ENCODE results near the gene SPAG8.
A peak's percentile ranks its signal among the peaks of the same experiment; 100 is the strongest.

Gene SPAG8

DNA sequence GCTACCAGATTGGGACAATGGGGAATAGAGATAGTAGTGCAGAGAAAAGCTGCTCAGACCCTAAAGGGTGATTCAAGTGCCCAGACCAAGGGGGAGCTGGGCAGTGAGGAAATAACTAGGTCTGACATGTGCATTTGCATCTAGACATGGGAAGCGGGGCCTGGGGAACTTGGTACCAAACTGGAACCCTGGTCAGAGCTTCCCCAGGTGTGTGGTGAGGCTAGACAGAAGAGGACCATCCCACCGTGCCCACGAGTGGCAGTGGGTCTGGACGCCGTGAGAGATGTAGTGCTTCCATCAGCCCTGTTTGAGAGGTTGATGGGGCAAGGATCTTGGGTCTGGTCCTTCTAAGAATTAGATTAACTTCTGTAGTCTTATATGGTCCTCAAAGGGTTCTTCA is 24.5 kb upstream of the SPAG8 start:
- DNase-seq, result no peak

DNA sequence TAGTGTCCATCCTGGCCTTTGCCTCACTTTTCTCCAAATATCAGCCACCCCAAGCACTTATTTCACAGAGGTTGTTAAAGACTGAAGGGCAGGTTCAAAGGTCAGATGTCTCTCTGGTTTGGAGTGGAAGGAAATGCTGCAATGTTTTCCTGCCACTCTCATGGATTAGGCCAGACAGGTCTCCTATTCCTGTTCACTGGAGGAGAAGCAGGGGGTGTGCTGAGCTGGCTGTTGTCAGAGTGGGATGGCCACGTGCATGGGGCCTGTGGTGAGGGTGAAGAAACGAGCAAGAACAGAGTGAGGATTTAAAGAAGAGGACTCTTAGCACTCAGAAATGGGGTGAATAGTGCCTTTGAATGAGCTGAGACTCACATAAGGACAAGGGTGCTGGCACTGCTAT is 23.7 kb upstream of the SPAG8 start:
- no peak for DNase-seq

DNA sequence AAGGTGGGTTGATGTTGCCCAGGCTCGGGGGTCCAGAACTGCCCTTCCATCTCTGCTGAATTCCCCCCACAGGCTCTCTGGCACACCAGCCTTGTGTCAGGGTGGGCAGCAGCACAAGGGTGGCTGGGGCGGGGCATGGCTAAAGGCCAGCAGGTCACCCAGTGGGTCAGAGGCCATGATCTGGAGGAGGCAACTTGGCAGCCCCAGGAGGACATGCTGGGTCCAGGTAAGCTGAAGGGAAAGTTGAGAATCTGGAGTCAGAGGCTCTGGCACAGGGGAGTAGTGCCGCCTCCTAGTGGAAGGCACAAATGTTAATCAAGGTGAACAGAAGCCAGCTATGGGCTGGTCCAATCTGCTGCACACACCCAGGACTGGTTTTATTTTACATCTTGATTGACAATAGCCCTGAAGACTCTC is 23.2 kb upstream of the SPAG8 start:
- DNase-seq, result no peak

DNA sequence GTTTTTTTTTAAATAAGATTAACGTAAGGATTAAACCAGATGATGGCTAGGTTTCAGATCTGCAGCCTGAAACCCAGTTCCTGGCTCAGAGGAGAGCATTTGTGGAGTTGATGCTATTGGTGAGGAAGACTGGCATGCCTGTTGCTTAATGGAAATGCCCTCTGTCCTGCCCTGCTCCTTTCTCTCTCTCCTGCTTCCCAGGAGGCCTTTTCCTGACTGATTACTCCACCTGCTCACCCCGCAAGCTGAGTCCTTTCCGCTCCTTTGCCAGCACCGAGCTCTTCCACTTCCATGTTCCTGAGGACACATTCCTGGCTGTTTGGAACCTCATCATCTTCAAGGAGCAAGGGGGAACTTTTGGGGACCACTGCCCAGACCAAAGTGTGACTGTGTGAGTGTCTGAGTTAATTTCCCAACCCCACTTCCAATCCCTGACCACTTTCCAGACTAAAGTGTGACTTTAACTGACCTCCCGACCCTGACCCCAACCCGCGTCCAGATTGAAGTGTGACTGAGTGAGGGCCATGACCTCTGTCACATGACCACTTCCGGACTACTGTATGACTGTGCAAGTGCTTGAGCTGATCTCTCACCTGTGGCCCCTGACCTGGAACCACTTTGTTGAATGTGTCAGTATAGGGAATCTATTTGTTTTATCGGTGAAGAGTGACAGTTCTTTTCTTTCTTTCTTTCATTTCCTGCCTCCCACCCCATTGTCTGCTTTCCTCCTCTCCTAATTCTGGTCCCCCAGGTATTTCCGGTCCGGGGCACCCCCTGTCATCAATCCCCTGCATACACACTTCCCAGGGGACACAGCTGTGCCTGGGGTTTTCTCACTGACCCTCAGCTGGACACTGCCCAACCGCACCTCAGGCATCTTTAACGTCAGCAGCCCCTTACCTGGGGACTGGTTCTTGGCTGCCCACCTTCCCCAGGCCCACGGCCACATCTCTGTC is 22.5 kb upstream of the SPAG8 start:
- no peak for DNase-seq

DNA sequence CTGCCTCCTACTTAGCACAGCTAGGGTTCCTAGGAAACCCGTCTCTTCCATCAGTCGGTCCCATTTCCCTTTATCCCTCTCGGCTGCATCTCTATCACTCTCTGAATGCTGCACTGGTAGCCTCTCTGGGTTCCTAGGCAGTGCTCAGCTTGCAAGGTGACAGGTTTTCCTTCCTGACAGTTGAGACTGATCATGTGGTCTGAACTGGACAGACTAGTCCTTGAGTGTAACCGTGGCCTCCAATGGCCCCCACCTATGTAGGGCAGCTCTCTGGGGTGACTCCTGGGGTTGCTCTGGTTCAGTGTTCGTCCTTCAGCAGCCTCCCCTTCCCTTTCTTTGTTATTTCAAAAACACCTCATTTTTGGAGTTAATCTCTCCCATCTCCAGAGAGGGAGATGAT is 20.8 kb upstream of the SPAG8 start:
- peak; percentile 21 for DNase-seq

DNA sequence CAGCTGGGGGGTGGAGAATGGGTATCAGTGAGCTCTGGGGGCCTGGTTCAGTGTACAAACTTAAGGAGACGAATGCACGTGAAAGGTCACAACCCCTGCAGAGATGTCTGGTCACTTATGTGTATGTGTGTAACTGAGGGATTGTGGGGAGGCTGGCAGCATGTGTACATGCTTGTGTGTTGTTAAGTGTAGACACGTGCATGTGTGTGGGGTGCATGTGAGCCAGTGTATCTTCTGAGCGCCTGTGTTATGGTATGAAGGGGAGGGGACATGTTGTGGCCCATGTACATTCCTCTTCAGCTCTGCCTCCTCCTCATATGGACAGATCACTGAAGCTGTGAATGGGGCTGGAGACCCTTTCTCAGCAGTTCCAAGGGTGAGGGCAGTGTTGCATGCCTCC is 19.0 kb upstream of the SPAG8 start:
- peak; percentile 49 for DNase-seq

DNA sequence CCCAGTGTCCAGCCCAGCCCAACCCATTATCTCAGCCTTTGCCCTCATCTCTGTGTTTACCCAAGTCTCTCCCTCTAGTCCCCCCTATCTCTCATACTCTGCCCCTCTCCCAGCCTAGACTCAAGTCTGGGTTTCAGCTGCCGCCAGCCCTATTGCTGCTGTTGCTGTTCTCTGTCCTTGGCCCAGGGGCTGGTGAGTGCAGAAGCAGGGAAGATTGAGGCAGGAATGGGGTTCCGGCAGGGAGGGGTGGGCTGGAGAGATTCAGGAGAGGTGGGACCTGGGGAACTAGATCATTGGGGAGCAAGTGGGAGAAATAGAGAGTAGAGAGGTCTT is 17.7 kb upstream of the SPAG8 start:
- no peak for DNase-seq

DNA sequence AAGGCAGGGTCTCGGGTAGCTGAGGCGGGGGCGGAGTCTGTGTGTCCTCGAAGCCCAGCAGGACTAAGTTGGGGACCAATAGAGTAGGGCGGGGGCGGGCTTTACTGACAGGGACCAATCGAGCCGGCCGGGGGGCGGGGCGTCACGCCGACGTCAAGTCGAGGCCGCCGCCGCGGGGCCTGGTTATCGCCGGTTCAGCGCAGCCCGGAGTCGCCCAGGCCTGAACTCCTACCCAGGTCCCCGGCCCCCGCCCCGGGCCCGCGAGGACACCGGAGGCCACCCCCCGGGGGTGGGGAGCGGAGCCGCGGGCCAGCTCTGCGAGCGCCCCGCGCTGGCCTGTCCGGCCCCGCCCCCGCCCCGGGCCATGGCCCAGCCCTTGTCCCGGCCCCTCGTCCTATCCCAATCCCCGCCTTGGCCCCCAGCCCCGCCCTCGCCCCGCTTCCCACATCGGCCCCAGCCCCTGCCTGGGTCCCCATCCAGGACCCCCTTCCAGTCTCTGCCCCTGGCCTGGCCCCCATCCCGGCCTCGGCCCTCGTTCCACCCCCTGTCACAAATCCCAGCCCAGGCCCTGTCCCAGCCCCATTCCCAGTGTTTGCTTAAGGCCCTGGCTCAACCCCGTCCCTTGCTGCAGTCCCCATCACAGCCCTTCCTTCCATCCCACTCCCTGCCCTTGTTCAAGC is 17.2 kb upstream of the SPAG8 start, which contains the start of gene TMEM8B:
TSS of gene TMEM8B (plus strand) at position 145 of the 680 bp plus-strand sequence. CDS start at position 365, 220 bp downstream.
- peak; percentile 97 for DNase-seq

DNA sequence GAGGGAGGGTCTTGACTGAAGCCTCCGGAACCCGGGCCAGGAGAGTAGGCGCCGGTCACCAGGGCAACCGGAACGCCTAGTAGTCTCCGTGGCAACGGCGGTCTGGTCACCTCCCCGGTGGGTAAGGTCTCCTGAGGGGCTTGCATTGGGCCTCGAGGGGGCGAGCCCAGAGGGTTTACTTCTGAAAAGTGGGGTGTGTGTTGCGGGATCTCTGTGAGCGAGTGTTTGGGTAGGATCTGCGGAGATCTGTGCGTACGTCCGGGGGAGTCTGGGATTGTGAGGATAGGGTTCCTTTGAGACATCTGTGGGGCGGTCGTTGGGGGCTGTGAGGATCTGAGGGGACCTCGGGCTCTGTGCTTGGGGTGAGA is 16.6 kb upstream of the SPAG8 start, which contains the start of gene FAM221B:
TSS of gene FAM221B (minus strand) at position 17 of the 368 bp plus-strand sequence. CDS start 2,571 bp downstream, outside the sequence.
- peak; percentile 77 for DNase-seq

DNA sequence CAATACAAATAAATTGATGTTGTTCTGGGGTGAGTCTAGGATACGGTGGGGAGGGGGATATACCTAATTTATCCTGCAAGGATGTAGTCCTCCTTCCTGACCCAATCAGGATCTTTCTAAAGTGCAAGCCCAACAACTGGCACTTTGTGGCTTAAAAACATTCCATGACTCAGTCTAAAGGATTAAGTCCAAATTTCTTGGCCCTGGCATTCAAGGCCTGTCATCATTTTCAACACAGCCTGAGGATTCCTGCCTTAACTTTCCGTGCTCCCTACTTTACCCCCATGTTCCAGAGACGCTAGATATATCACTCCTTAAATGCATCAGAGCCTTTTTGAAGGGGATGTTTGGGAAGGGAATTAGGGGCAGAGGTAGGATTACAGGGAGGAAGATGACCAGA is 15.4 kb upstream of the SPAG8 start:
- DNase-seq, result no peak

DNA sequence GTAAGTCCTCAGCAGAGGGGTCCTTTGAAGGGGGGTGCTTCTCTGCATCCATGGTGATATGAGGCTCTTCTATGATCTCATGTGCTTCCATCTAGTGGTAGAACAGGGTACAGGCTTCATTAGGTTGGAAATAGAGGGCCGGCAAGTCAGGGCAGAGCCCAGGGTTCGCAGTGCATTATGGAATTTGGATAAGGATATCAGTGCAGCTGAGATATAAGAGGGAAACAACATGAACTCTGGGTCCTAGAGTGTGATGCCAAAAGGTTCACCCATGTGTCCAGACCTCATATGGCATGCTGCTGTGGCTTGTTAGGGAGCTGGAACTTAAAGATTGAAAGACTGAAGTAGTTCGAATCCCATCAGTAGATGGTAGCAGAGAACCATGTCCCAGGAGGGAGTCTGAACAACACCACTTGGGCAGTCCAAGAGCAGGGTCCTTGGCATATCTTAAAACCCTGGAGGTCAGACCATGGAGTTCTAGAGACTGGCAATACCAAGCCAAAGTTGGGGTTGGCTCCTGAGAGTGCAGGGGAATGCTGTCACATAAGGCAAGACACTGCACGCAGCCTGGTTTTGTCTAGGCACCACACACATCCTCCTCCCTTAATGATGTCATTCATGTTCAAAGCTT is 14.1 kb upstream of the SPAG8 start:
- DNase-seq, result no peak

DNA sequence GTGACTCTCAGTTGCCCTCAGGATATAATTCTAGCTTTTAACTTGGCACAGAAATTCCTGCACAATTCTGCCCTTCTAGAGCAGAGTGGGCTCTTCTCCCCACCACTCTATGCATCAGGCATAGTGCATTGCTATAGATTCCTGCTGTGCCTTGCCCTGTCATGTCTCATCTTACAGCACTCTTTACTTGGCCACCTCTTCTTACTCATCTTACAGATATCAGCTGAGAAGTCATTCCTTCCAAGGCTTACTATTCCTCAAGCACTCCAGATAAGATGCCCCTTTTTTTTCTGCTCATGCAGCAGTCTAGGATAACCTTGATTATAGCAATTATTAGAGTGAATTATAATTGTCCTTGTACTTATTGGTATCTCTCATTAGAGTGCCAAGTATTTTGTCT is 10.9 kb upstream of the SPAG8 start:
- DNase-seq, result no peak

DNA sequence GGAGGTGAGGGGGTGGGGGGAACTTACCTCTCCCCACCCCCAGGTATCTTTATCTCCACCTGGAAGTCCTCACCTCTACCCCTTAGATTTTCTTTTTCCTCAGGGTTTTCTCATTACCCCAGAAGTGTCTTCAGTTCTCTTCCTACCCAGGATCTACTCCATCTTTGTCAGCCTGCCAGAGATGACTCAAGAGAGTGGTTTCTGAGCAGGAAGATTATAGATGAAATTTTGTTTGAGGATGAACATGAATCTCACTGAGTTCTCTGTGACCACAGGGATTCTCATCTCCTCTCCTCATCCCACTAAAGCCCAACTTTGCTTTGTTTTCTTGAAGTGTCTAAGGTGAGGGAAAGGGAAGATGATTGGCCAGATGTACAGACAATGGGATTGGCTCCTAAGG is 8.0 kb upstream of the SPAG8 start:
- DNase-seq, result no peak

DNA sequence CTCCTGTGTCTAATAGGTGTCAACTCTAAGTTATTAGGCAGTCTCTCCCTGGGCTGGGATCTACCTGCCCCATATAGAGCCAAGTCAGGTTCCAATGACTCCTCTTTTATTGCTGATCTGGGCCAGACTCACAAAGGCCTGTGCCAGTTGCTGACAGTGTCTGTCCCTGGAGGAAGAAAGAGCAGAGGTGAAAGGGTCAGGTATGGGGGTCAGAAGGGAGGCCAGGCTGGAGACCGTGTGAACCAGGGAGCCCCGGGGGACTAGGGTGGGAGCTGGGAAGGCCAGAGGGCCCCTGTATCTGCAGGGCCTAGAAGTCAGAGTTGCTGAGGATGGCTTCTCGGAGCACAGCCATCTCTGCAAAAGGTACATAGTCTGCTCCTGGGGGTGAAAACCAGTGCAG is 6.3 kb upstream of the SPAG8 start:
- no peak for DNase-seq

DNA sequence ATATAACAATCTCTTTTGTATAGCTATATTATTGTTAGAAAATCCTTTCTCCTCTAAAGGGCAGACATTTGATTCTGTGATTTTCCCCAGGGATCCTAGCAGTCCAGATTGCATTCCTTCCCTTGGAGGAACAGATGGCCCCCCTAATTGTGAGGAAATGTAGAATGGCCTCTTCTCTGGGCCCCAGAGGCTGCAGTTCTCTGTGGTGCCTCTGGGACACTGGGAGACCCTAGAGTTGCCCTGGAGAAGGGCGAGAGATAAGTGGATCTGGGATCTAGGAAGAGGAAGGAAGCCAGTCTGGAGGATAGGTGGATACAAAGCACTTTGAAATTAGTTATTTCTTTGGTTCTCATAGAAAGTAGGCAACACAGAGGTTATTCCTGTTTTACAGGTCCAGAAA is 4.6 kb upstream of the SPAG8 start:
- no peak for DNase-seq

DNA sequence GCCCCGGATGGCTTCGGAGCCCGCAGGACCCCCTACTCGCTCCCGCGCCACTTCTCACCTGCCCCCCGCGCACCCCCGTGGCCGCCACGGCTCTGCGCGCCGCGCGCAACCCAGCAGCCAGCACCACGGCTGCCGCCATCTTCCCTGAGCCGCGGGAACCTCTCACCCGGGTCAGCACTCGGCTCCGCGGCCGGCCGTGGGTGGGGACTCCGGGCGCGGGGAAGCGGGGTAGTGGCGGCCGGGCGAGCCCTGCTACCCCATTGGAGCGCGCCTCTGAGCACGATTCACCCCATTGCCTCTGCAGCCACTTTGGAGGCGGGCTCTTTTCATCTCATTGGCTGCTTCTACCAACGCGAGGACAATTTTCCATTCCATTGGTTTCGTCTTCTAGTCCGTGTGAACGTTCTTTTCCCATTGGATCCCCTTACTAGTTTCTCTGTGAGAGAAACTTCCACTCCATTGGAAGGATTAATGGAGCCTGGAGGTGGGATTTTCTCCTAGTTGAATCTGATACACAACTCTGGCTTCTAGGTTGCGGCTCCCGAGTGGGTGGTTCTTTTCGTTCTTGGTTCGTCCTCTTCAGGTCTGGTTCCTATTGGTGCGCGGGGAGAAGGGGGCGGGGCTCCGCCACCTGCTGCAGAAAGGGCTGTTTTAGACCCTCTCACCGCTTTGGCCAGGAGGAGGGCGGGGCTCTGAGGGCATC is 2.9 kb upstream of the SPAG8 start, which contains the start of gene HINT2:
TSS of gene HINT2 (minus strand) at position 202 of the 703 bp plus-strand sequence. CDS start at position 139, 63 bp downstream.
- DNase-seq, result peak; percentile 99

DNA sequence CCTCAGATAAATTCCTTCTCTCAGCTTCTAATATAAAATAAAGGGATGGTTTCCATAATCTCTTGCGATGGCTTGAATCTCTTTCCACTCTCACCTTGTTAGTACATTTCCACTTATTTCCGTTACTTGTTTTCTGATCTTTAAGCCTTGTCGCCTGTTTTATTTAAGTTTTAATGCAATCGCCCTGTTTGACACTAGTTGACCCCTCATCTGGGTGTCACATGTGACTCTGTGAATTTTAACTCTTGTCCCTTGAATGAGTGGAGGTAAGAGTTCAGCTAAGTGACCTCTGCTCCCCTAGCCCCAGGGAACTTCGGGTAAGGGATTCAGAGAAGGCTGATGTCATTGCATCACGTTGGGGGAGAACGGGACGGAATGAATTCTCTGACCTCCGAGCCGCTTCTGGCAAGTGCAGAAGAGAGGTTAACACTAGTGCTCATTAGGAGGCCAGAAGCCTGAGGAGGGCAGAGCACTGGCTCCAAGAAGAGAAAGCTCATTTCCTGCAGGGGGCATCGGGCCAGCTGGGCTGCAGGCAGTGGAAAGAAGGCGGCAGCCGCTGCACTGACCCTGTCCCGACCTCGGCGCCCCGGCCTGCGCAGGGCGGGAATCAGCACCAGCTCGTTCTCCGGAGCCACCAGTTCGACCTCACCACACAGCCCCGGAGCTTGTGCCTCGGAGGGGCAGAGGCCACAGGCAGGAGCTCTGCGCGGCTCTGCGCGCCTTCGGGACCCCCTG is 2.2 kb upstream of the SPAG8 start:
- peak; percentile 75 for DNase-seq

DNA sequence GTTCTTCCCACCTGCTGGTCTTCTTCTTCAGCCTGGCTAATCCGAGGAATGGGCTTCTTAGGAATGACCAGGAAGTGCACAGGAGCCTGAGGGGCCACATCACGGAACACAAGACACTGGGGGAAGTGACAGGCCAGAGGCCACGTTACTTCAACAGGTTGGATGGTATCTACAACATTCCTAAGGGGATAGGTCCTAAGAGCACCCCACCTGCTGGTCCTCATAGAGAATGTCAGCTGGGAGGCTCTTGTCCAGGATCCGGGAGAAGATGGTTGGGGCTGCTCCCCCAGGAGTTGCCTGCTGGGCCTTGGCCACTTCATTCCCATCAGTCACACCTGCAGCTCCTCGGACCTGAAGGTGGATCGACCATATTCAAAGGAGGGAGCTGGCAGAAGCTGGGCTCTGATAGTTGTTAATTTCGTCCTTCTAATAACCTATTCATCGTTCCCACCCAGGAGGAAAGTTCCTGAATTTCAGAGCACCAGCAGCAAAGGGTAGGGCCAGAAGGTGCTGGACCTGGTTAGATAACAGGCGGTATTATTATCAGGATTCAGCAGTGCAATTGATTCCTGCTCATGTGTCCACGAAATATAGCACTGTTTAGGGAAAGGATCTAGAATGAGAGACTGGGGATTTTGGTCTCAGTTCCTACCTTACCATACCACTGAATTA is 1.5 kb upstream of the SPAG8 start:
- DNase-seq, result no peak

DNA sequence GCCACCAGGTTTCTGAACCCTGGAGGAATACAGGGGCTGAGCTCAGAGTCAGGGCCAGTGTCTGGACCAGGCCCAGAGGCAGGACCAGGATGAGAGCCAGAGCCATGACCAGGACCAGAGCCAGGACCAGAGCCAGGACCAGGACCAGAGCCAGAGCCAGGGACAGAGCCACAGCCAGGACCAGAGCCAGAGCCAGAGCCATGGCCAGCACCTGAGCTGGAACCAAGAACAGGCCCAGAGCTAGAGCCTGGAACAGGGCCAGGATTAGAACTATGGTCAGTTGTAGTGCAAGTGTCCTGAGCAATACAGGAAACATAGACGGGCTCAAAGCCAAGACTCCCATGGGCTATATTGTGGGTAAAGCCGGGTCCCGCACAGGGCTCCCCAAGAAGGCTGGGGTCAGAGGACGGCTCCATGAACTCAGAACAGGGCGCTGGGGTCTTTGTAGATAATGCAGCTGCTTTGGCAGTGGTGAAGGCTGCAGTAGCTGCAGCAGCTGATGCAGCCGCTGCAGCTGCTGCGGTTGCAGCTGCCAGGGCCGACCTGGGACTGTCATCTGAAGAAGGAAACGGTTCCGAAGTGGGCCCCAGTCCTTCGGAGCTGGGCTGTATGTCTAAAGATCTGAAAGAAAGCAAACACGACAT is 559 bp downstream of the SPAG8 start:
- peak; percentile 66 for DNase-seq

DNA sequence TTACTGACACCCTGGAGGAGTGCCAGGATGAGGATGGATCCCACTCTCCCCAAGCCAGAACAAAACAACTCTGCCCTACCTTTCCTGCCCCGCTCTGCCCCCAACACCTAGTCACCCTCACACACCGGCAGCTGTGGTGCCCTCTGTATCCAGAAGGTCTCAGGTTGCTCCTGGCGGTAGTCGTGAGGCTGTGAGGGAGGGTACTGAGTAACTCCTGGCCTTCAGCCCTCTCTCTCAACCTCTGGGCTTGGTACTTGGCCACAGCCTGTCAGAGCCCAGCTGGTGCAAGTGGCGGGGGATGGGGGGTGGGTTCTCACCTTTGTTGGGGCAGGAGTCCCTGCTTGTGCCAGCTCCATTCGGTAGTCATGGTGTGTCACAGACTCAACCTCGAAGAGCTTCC is 1.9 kb downstream of the SPAG8 start:
- no peak for DNase-seq

DNA sequence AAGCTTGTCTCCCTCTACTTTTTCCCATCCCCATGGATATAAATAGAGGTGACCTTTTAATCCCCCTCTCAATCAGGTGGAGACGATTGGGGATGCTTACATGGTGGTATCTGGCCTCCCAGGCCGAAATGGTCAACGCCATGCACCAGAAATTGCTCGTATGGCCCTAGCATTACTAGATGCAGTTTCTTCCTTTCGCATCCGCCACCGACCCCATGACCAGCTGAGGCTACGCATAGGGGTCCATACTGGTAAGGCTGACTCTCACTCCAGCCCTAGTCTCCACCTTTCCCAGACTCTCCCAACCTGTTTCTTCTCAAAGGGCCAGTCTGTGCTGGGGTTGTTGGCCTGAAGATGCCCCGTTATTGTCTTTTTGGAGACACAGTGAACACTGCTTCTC is 3.6 kb downstream of the SPAG8 start:
- no peak for DNase-seq
